ENCODE measurements around the gene FGD4.

The FGD4 gene

DNA sequence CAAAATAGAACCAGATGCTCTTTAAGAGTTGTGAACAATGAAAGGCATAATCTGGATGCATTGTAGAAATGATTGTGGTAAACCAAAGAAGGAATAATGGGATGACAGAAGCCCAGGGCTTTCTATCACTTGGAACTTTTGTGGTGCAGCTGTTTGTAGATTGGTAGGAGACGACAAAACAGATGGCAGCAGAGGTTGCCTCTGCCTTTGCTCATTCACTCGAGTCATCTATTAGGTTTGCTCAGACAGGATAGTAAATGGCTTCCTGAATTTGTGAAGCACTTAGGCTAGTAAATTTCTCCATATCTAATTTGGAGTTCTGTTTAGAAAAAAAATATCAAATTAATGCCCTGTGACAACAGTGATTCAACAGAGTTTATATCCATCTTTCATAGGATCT lies 78.4 kb downstream of the FGD4 start:
- no peak overlapping the region for H3K4me3 ChIP-seq
- H3K36me3 ChIP-seq (replicated peaks): no peaks in the 10 kb centered on the region
- H3K27me3 ChIP-seq (ENCODE audit: low read depth): no peaks in the 10 kb centered on the region
- H3K9me3 ChIP-seq: no peaks in the 10 kb centered on the region
- no peaks in the 10 kb centered on the region for H3K4me1 ChIP-seq
- in situ Hi-C loops (cut with MboI; ENCODE audit: low sequenced_read_pairs): no loop called here
- no peak for DNase-seq (ENCODE audit: low spot score in 2 of 2)

DNA sequence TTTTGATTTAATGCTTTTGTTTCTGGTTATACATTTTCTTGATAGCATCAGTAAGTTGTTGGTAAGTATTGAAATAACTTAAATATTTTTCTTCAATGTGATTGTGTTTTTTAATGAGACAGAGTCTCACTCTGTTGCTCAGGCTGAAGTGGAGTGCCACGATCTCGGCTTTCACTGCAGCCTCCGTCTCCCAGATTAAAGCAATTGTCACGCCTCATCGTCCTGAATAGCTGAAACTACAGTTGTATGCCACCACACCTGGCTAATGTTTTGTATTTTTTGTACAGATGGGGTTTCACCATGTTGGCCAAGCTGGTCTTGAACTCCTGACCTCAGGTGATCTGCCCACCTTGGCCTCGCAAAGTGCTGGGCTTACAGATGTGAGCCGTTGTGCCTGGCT lies 78.8 kb downstream of the FGD4 start:
- in situ Hi-C loops (cut with MboI; ENCODE audit: low sequenced_read_pairs): no loop called here
- no peak for DNase-seq (ENCODE audit: low spot score in 2 of 2)
- no peaks in the 10 kb centered on the region for H3K4me1 ChIP-seq
- H3K4me3 ChIP-seq: no peak overlapping the region
- no peaks in the 10 kb centered on the region for H3K36me3 ChIP-seq (replicated peaks)
- no peaks in the 10 kb centered on the region for H3K27me3 ChIP-seq (ENCODE audit: low read depth)
- H3K9me3 ChIP-seq: no peaks in the 10 kb centered on the region

DNA sequence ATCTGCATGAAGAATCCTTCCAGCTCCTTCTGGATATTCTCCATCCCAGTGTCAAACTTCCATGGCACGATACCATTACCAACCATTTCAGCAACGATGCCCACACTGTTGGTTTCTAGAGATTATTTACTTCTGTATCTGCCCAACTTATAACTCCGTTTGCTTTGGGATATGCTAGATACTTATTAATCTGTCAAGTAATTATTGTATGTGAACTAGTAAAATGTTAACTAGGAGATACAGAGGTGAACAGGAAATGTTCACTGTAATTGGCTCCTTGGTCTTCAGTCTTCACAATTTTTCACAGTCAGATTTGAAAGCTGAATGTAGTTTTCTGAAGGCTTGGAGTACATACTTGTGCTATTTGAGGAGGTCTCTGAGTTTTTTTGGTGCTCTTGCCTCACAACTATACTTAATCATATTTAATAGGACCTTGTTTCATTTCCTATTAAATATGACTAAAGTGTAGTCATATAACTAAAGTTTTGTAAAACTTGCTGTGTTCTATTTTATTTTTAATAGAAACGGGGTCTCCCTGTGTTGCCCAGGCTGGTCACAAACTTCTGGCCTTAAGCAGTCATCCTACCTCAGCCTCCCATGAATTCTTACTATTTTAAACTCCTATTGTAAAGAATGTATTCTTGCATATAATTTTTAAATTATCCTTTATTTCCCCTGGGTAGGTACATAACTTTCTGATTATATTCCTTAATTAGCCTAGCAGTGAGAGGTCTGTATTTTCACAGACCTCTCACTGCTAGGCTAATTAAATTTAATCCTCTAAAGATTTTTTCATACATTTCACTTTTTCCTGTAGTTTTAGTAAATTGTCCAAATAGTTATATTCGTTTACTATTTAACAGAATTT lies 79.7 kb downstream of the FGD4 start:
- no peak overlapping the region for H3K4me3 ChIP-seq
- H3K36me3 ChIP-seq (replicated peaks): no peaks in the 10 kb centered on the region
- H3K9me3 ChIP-seq: no peaks in the 10 kb centered on the region
- no peak for DNase-seq (ENCODE audit: low spot score in 2 of 2)
- H3K27me3 ChIP-seq (ENCODE audit: low read depth): no peaks in the 10 kb centered on the region
- in situ Hi-C loops (cut with MboI; ENCODE audit: low sequenced_read_pairs): no loop called here
- H3K4me1 ChIP-seq: no peaks in the 10 kb centered on the region

DNA sequence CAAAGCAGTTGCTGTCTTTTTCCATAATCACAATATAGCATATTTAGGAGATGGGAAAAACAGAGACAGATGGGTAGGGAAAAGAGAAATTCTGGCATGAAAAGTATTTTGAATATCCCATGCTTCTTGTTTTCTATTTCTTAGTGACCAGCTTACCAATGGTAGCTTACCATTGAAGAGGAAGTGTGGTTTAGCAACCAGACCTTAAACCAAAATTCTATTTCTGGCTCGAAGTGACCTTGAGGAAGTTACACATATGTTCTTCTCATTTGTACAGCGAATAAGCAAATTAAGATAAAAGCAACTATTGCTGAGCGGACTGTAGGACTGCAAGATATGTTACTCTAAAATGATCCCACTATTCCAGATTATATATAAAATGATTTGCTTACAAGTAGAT lies 82.9 kb downstream of the FGD4 start:
- H3K36me3 ChIP-seq (replicated peaks): no peaks in the 10 kb centered on the region
- no peaks in the 10 kb centered on the region for H3K27me3 ChIP-seq (ENCODE audit: low read depth)
- no peaks in the 10 kb centered on the region for H3K9me3 ChIP-seq
- no peak for DNase-seq (ENCODE audit: low spot score in 2 of 2)
- H3K4me3 ChIP-seq: no peak overlapping the region
- no peaks in the 10 kb centered on the region for H3K4me1 ChIP-seq
- in situ Hi-C loops (cut with MboI; ENCODE audit: low sequenced_read_pairs): no loop called here

DNA sequence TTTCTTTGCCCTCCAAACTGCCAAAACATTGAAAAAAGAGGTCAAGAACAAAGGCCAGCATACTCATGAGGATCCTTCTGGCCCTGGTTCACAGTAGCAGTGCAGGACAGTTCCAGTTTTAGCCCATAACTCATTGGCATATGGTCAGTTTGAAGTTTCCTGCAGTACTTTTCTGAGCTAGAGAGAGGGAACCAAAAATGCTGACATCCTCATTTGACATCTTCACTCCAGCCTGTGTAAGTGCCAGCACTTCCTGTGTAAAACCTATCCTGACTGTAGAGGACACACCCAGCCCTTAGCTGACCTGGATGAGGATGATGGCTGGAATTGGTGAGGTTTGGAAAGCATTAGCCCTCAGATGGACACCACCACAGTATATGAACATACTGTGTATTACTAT lies 84.1 kb downstream of the FGD4 start:
- in situ Hi-C loops (cut with MboI; ENCODE audit: low sequenced_read_pairs): no loop called here
- H3K4me1 ChIP-seq: no peaks in the 10 kb centered on the region
- no peaks in the 10 kb centered on the region for H3K36me3 ChIP-seq (replicated peaks)
- H3K27me3 ChIP-seq (ENCODE audit: low read depth): no peaks in the 10 kb centered on the region
- H3K9me3 ChIP-seq: no peaks in the 10 kb centered on the region
- DNase-seq (ENCODE audit: low spot score in 2 of 2): no peak
- no peak overlapping the region for H3K4me3 ChIP-seq

DNA sequence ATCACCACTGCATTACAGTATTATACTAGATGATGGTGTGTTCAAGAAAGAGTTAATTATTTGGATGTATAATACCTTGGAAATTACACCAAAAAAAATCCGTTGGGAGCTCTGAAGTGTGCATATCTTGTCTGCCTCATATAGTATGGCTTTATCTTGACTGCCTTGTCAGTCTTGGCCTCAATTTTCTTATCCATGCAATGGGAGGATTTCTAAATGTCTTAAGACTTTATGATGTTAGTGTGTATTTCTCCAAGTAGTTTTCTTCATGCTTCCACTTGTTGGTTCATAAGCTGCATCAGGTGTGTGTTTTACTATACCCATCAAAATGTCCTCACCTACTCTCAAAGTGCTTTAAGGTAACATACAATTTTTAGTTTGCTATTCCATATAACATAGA lies 84.6 kb downstream of the FGD4 start:
- H3K4me3 ChIP-seq: no peak overlapping the region
- no peaks in the 10 kb centered on the region for H3K27me3 ChIP-seq (ENCODE audit: low read depth)
- H3K36me3 ChIP-seq (replicated peaks): no peaks in the 10 kb centered on the region
- in situ Hi-C loops (cut with MboI; ENCODE audit: low sequenced_read_pairs): no loop called here
- no peaks in the 10 kb centered on the region for H3K4me1 ChIP-seq
- no peak for DNase-seq (ENCODE audit: low spot score in 2 of 2)
- H3K9me3 ChIP-seq: no peaks in the 10 kb centered on the region

DNA sequence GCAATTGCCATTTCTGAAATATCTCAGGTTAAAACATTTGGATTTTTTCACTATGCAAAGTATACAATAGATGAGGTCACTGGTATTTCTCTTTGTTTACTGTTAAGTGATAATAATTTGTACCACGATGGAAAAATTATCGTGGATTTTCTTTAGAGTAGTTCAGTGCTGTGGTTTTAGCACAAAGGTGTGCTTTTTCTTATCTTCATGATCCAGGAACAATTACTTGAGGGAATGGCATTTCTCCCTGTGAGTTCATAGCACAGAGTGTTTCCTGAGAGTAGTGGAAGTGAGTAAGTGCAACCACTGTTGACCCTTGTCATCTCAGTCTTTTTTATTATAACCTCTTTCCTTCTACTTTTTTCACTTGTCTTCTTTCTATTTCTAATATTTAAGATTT lies 86.8 kb downstream of the FGD4 start:
- in situ Hi-C loops (cut with MboI; ENCODE audit: low sequenced_read_pairs): no loop called here
- DNase-seq (ENCODE audit: low spot score in 2 of 2): no peak
- Histone ChIP-seq H3K36me3 (replicated peaks) (no peaks in the 10 kb centered on the region), H3K4me3 (no peak overlapping the region), H3K9me3 (no peaks in the 10 kb centered on the region), H3K4me1 (no peaks in the 10 kb centered on the region), H3K27me3 (ENCODE audit: low read depth) (no peaks in the 10 kb centered on the region)

DNA sequence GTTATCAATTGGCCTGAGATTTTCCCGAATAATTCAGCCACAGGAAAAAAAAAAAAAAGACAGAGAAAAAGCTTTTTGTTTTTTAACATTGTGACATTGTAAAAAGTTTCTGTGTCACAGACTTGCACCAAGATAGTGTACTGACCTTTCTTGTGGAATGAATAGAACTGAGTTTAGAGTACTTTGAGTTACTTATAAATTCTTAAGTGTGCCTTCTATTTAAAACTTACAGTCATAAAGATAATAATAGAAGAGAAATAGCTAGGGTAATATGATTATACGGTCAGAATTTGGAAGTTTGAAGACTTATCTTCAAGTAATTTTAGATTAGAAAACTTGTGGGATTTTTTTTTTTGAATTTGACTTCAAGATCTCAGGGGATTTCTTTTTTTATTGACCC lies 88.8 kb downstream of the FGD4 start:
- in situ Hi-C loops (cut with MboI; ENCODE audit: low sequenced_read_pairs): no loop called here
- Histone ChIP-seq H3K27me3 (ENCODE audit: low read depth) (no peaks in the 10 kb centered on the region), H3K36me3 (replicated peaks) (no peaks in the 10 kb centered on the region), H3K4me3 (no peak overlapping the region), H3K4me1 (no peaks in the 10 kb centered on the region), H3K9me3 (no peaks in the 10 kb centered on the region)
- no peak for DNase-seq (ENCODE audit: low spot score in 2 of 2)

DNA sequence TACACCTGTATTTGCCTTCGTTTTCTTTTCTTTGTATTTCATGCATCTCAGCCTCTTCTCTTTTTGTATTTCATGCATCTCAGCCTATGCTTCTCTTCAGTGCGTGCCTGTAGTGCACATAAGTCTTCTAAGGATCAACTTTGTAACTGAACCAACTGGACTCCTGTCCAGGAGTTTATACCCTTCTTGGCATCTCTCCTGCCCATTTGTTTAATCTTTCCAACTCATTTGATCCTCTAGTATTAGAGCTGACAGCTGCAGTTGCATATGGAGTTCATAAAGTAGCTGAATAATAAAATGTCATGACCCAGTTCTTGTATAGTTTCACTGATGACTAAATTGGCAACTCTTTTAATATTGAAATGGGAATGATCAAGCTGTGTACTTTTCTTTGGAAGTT lies 89.7 kb downstream of the FGD4 start:
- in situ Hi-C loops (cut with MboI; ENCODE audit: low sequenced_read_pairs): no loop called here
- H3K4me3 ChIP-seq: no peak overlapping the region
- H3K4me1 ChIP-seq: no peaks in the 10 kb centered on the region
- H3K27me3 ChIP-seq (ENCODE audit: low read depth): no peaks in the 10 kb centered on the region
- no peaks in the 10 kb centered on the region for H3K9me3 ChIP-seq
- H3K36me3 ChIP-seq (replicated peaks): no peaks in the 10 kb centered on the region
- DNase-seq (ENCODE audit: low spot score in 2 of 2): no peak

DNA sequence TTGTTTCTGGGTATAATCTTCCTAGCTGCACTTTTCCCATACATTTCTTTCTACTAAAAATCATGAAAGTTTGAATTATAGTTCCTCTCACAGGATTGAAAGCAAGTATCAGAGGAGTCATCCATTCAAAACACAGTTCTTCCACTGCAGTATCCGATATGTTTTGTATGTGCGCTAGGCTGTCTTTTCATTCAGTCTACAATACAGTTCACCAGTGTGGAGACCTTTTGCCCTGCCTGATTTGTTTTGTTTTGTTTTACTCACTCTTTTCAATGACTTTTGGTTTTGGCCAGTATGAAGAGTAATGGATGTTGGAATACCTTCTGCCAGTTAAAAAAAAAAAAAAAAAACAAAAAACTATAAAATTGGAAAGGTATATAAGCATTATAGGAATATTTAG lies 91.4 kb downstream of the FGD4 start:
- in situ Hi-C loops (cut with MboI; ENCODE audit: low sequenced_read_pairs): no loop called here
- DNase-seq (ENCODE audit: low spot score in 2 of 2): no peak
- H3K4me1 ChIP-seq: no peaks in the 10 kb centered on the region
- no peak overlapping the region for H3K4me3 ChIP-seq
- H3K27me3 ChIP-seq (ENCODE audit: low read depth): no peaks in the 10 kb centered on the region
- H3K9me3 ChIP-seq: no peaks in the 10 kb centered on the region
- H3K36me3 ChIP-seq (replicated peaks): no peaks in the 10 kb centered on the region

DNA sequence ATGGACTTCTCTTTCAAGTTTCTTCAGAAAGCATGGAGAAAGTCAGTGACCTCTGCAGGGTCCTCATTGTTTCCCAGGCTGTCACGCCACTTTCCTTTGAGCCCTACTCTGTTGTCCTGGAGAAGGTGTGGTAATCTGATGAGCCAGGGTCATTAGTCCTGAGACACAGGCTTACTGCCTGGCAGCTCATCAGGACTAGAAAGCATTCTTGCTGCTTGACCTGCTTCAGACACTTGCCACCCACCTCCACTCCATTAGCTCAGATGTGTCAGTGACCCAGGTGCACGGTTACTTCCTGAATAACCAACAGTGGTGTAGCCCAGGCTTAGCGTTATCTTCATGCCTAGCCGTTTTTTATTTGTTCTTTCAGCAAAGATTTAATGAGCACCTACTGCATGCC lies 93.9 kb downstream of the FGD4 start:
- no peaks in the 10 kb centered on the region for H3K4me1 ChIP-seq
- no peaks in the 10 kb centered on the region for H3K9me3 ChIP-seq
- H3K27me3 ChIP-seq (ENCODE audit: low read depth): no peaks in the 10 kb centered on the region
- no peak overlapping the region for H3K4me3 ChIP-seq
- H3K36me3 ChIP-seq (replicated peaks): no peaks in the 10 kb centered on the region
- in situ Hi-C loops (cut with MboI; ENCODE audit: low sequenced_read_pairs): no loop called here
- DNase-seq (ENCODE audit: low spot score in 2 of 2): no peak

DNA sequence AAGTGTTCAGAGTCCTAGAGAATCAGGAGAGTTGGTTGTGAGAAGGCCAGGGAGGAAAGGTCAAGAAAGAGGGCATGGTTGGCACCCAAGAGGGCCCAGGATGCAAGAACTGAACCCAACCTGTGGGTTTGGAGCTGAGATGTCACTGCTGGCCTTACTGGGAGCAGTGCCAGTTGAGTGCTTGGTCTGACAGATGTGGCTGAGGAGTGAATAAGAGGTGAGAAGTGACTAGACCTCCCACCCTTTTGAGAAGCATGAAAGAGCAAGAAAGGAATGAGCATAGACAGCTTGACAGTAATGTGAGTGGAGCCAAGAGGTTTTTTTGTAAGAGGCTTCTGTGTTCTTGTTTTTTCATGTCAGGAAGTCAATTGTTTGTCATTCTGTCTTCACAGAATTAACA lies 95.3 kb downstream of the FGD4 start:
- Histone ChIP-seq H3K27me3 (ENCODE audit: low read depth) (no peaks in the 10 kb centered on the region), H3K36me3 (replicated peaks) (no peaks in the 10 kb centered on the region), H3K9me3 (no peaks in the 10 kb centered on the region), H3K4me1 (no peaks in the 10 kb centered on the region), H3K4me3 (no peak overlapping the region)
- in situ Hi-C loops (cut with MboI; ENCODE audit: low sequenced_read_pairs): no loop called here
- DNase-seq (ENCODE audit: low spot score in 2 of 2): no peak

DNA sequence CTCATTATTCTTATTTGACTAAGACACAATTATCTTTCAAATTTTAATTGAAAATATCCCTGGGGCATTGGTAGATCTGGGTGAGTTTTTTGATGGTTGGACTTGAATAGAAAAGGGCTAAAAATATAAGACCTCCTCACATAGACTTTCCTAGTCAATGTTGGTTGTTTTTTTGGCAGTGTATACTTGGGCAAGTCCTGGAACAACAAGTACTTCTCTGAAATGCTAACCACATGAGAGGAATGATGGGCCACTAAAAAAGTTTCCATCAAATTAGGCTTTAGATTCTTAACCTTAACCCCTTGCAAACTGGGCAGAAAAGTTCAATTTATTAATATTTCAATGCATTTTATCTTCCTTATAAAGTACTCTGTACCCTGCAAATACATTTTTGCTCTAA lies 97.6 kb downstream of the FGD4 start:
- H3K27me3 ChIP-seq (ENCODE audit: low read depth): no peaks in the 10 kb centered on the region
- no peak overlapping the region for H3K4me3 ChIP-seq
- H3K36me3 ChIP-seq (replicated peaks): no peaks in the 10 kb centered on the region
- DNase-seq (ENCODE audit: low spot score in 2 of 2): no peak
- H3K4me1 ChIP-seq: peaks cover 5% of the 10 kb centered on the region
- H3K9me3 ChIP-seq: no peaks in the 10 kb centered on the region
- in situ Hi-C loops (cut with MboI; ENCODE audit: low sequenced_read_pairs): no loop called here

DNA sequence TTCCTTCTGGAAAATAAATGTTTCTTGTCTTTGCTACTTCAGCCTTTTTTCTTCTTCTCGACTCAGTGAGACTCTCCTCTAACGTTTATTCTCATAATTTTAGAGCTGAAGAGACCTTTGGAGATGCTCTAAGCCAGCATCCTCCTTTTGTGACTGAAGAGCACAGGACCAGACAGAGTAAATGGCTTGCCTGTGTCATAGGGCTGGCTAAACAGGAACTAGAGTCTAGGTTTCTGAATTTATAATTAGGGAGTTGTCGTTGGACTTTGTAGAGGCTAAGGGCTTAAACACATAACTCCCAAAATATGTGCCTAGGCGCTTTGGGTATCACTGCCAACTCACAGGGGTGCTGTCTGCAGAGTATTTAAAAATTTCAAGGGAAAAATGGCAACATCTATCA lies 98.5 kb downstream of the FGD4 start:
- H3K9me3 ChIP-seq: no peaks in the 10 kb centered on the region
- peaks cover 9% of the 10 kb centered on the region for H3K4me1 ChIP-seq
- in situ Hi-C loops (cut with MboI; ENCODE audit: low sequenced_read_pairs): no loop called here
- no peak for DNase-seq (ENCODE audit: low spot score in 2 of 2)
- no peak overlapping the region for H3K4me3 ChIP-seq
- H3K27me3 ChIP-seq (ENCODE audit: low read depth): no peaks in the 10 kb centered on the region
- H3K36me3 ChIP-seq (replicated peaks): no peaks in the 10 kb centered on the region

DNA sequence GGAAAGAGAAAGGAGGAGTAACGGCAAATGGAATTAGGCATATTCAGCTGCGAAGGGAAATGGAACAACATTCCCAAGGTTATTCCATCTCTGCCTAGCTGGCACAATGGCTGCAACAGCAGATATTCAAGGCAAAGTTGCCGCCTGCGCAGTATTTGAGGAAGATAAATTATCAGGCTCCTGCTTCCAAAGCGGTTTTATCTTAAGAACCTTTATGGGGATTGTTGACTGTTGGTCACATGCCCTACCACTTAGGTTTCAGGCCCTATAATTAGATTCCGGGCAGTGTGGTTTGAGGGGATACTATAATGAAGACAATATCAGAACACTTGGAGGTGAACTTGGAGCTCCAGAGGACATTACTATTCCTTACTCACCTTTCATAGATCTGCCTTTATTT lies 99.7 kb downstream of the FGD4 start:
- in situ Hi-C loops (cut with MboI; ENCODE audit: low sequenced_read_pairs): no loop called here

More for the DNA sequence above, 99.7 kb downstream of the FGD4 start:
- no peak overlapping the region for H3K4me3 ChIP-seq
- H3K9me3 ChIP-seq: no peaks in the 10 kb centered on the region
- H3K36me3 ChIP-seq (replicated peaks): no peaks in the 10 kb centered on the region
- no peaks in the 10 kb centered on the region for H3K27me3 ChIP-seq (ENCODE audit: low read depth)
- DNase-seq (ENCODE audit: low spot score in 2 of 2): no peak
- H3K4me1 ChIP-seq: peaks cover 13% of the 10 kb centered on the region
